ENCODE measurements around the gene THRB.
A peak's percentile ranks its signal among the peaks of the same experiment; 100 is the strongest.

The THRB gene

GRCh38 chr3:24487325-24488262, 7.1 kb downstream of the THRB start:
- no peak for DNase-seq (ENCODE audit: low spot score)

GRCh38 chr3:24485511-24485910, 9.1 kb downstream of the THRB start:
- DNase-seq (ENCODE audit: low spot score) = peak; percentile 20

GRCh38 chr3:24483873-24484272, 10.8 kb downstream of the THRB start:
- no peak for DNase-seq (ENCODE audit: low spot score)

- DNase-seq (ENCODE audit: low spot score) = no peak
Measured at GRCh38 chr3:24482096-24482705, 12.4 kb downstream of the THRB start.

- DNase-seq (ENCODE audit: low spot score) = no peak
Measured at GRCh38 chr3:24481193-24481592, 13.5 kb downstream of the THRB start.

GRCh38 chr3:24480497-24480896, 14.2 kb downstream of the THRB start:
- DNase-seq (ENCODE audit: low spot score) = no peak

- no peak for DNase-seq (ENCODE audit: low spot score)
Measured at GRCh38 chr3:24479816-24480215, 14.8 kb downstream of the THRB start.

- DNase-seq (ENCODE audit: low spot score) = no peak
Measured at GRCh38 chr3:24476871-24477656, 17.6 kb downstream of the THRB start.

- DNase-seq (ENCODE audit: low spot score) = no peak
Measured at GRCh38 chr3:24475925-24476324, 18.7 kb downstream of the THRB start.

GRCh38 chr3:24474862-24475261, 19.8 kb downstream of the THRB start:
- no peak for DNase-seq (ENCODE audit: low spot score)

GRCh38 chr3:24472358-24472757, 22.3 kb downstream of the THRB start:
- DNase-seq (ENCODE audit: low spot score) = peak; percentile 40

- DNase-seq (ENCODE audit: low spot score) = no peak
Measured at GRCh38 chr3:24471486-24471885, 23.2 kb downstream of the THRB start.

- no peak for DNase-seq (ENCODE audit: low spot score)
Measured at GRCh38 chr3:24470277-24470676, 24.4 kb downstream of the THRB start.

GRCh38 chr3:24464389-24464788, 30.3 kb downstream of the THRB start:
- no peak for DNase-seq (ENCODE audit: low spot score)

- DNase-seq (ENCODE audit: low spot score) = no peak
Measured at GRCh38 chr3:24462737-24463136, 31.9 kb downstream of the THRB start.

GRCh38 chr3:24460974-24461373, 33.7 kb downstream of the THRB start:
- no peak for DNase-seq (ENCODE audit: low spot score)

GRCh38 chr3:24457719-24458118, 36.9 kb downstream of the THRB start:
- DNase-seq (ENCODE audit: low spot score) = peak; percentile 44

- peak; percentile 71 for DNase-seq (ENCODE audit: low spot score)
Measured at GRCh38 chr3:24454856-24455255, 39.8 kb downstream of the THRB start.

- peak; percentile 60 for DNase-seq (ENCODE audit: low spot score)
Measured at GRCh38 chr3:24454393-24454792, 40.3 kb downstream of the THRB start.

GRCh38 chr3:24451461-24452099, 43.1 kb downstream of the THRB start:
- peak; percentile 66 for DNase-seq (ENCODE audit: low spot score)

- DNase-seq (ENCODE audit: low spot score) = peak; percentile 54
Measured at GRCh38 chr3:24450160-24450907, 44.3 kb downstream of the THRB start.

All from LoVo (cell line).